ENCODE results near the gene PCDH15. TPM values are rescaled to one million over a fixed set of nuclear protein-coding genes. Genes with fewer than 3 reads are reported as not detected.

PCDH15 gene
- total RNA-seq, 1 donor from 2014 or later: not detected

GRCh38 chr10:54826994-54827560 is 26.0 kb upstream of the PCDH15 start:
- intact Hi-C loops (cut with DNase I): no loop called here
- DNase-seq (ENCODE audit: low spot score in 2 of 2): no peak
- Histone ChIP-seq H3K4me3 (no peak overlapping the region), H3K9me3 (no peaks in the 10 kb centered on the region), H3K36me3 (no peaks in the 10 kb centered on the region), H3K27ac (no peak overlapping the region), H3K4me1 (no peaks in the 10 kb centered on the region), H3K27me3 (no peaks in the 10 kb centered on the region)
- TF ChIP-seq CTCF (IDR thresholded peaks at IDR 0.05): no peak

GRCh38 chr10:54815583-54815982 is 14.6 kb upstream of the PCDH15 start:
- Histone ChIP-seq H3K36me3 (no peaks in the 10 kb centered on the region), H3K4me3 (no peak overlapping the region), H3K27ac (no peak overlapping the region), H3K4me1 (no peaks in the 10 kb centered on the region), H3K27me3 (no peaks in the 10 kb centered on the region), H3K9me3 (no peaks in the 10 kb centered on the region)
- intact Hi-C loops (cut with DNase I): no loop called here
- TF ChIP-seq CTCF (IDR thresholded peaks at IDR 0.05): no peak
- no peak for DNase-seq (ENCODE audit: low spot score in 2 of 2)

- no peak for TF ChIP-seq CTCF (IDR thresholded peaks at IDR 0.05)
- Histone ChIP-seq H3K27me3 (no peaks in the 10 kb centered on the region), H3K4me1 (no peaks in the 10 kb centered on the region), H3K9me3 (no peaks in the 10 kb centered on the region), H3K4me3 (no peak overlapping the region), H3K27ac (no peak overlapping the region), H3K36me3 (no peaks in the 10 kb centered on the region)
- no peak for DNase-seq (ENCODE audit: low spot score in 2 of 2)
- intact Hi-C loops (cut with DNase I): no loop called here
Observed at GRCh38 chr10:54808186-54808935, 7.3 kb upstream of the PCDH15 start.

DNA sequence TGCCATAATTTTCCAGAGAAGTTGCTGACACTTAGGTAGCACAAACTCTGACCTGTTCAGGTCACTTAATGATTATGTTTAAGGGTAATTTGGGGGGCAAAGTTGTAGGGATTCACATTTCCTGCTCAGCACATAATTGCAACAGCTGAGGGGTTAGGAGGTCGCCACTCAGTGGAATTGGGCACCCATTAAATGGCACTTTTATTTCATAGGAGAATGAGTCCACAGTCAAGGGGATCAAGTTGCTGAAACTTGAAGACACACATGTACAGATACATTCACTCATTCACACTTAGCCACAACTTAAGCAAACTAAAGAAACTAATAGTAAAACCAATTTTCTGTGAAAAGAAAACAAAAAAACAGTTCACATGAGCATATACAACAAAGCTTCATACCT is 1.5 kb downstream of the PCDH15 start:
- intact Hi-C loops (cut with DNase I): no loop called here
- Histone ChIP-seq H3K27ac (no peak overlapping the region), H3K4me3 (no peak overlapping the region), H3K4me1 (no peaks in the 10 kb centered on the region), H3K9me3 (no peaks in the 10 kb centered on the region), H3K27me3 (no peaks in the 10 kb centered on the region), H3K36me3 (no peaks in the 10 kb centered on the region)
- DNase-seq (ENCODE audit: low spot score in 2 of 2): no peak
- no peak for TF ChIP-seq CTCF (IDR thresholded peaks at IDR 0.05)

DNA sequence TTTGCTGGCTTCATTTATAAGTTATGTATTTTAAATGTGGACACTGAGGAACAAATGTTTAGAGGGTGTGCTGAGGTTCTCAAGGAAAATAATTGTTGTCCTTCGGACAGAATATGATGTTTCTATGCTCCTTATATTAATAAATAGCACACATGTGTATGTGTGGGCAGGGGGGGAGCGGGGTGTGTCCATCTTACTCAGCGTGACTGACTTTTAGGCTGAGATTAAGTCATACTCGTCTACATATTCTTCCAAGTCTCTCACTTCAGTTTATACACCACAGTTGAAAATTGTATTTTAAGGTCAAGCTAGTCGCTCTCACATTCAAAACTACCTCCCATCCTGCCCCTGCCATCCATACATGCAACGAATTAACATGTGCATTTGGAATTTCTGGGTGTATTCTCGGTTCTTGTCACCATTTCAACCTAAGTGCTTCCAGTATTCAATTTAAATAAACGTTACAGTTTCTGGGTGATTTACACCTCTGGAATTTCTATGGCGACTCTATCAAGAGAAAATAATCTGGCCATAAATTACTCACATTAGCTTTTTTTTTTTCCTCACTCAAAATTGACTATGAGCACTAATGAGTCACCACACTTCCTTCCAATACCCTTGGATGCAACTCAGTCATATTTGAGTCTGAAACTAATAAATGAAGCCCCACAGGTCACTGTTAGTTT is 3.3 kb downstream of the PCDH15 start:
- Histone ChIP-seq H3K4me3 (no peak overlapping the region), H3K27me3 (no peaks in the 10 kb centered on the region), H3K36me3 (no peaks in the 10 kb centered on the region), H3K4me1 (no peaks in the 10 kb centered on the region), H3K27ac (no peak overlapping the region), H3K9me3 (no peaks in the 10 kb centered on the region)
- no peak for DNase-seq (ENCODE audit: low spot score in 2 of 2)
- no peak for TF ChIP-seq CTCF (IDR thresholded peaks at IDR 0.05)
- intact Hi-C loops (cut with DNase I): no loop called here
